ENCODE data around the gene TAF4. TPM values are rescaled to one million over a fixed set of nuclear protein-coding genes. Genes with fewer than 3 reads are reported as not detected.

Gene TAF4
- total and polyA plus RNA-seq, 2 of the 13 experiments (the other 11 are each of a cell fraction or from before 2014, with no cell fraction given): 5.9 to 12.0 TPM

GRCh38 chr20:61966492-61967244 is 99.0 kb downstream of the TAF4 start (continued):
- TF ChIP-seq TBL1XR1 (IDR thresholded peaks at IDR 0.05; ENCODE audit: borderline replicate concordance, low read length, partially characterized antibody) (no peak), ZNF18 (CRISPR knock-in tag; IDR thresholded peaks at IDR 0.05; ENCODE audit: insufficient replicate concordance) (no peak), ZNF546 (CRISPR knock-in tag; conservative IDR thresholded peaks at IDR 0.05) (peak; percentile 50; the same call in 1 of the 2 replicates), ZNF446 (CRISPR knock-in tag; IDR thresholded peaks at IDR 0.05) (no peak), ADNP (CRISPR knock-in tag; IDR thresholded peaks at IDR 0.05) (no peak), MNT (IDR thresholded peaks at IDR 0.05) (peak; percentile 83), ATF7 (IDR thresholded peaks at IDR 0.05) (no peak), ATF7 (CRISPR knock-in tag; IDR thresholded peaks at IDR 0.05) (no peak), LCORL (IDR thresholded peaks at IDR 0.05) (no peak), LCORL (CRISPR knock-in tag; IDR thresholded peaks at IDR 0.05) (no peak), ZNF232 (CRISPR knock-in tag; IDR thresholded peaks at IDR 0.05; ENCODE audit: borderline replicate concordance) (no peak), FOXP1 (IDR thresholded peaks at IDR 0.05) (no peak), FOXP1 (CRISPR knock-in tag; IDR thresholded peaks at IDR 0.05) (no peak), ZNF841 (CRISPR knock-in tag; IDR thresholded peaks at IDR 0.05; ENCODE audit: borderline replicate concordance) (no peak), EEA1 (CRISPR knock-in tag; IDR thresholded peaks at IDR 0.05; ENCODE audit: borderline replicate concordance) (peak; percentile 49; the same call in 1 of the 2 replicates), ZNF160 (CRISPR knock-in tag; IDR thresholded peaks at IDR 0.05) (no peak), ZNF207 (IDR thresholded peaks at IDR 0.05; ENCODE audit: borderline replicate concordance) (no peak), BRD4 (CRISPR knock-in tag; IDR thresholded peaks at IDR 0.05) (no peak), ZNF720 (CRISPR knock-in tag; IDR thresholded peaks at IDR 0.05) (no peak), ZC3H13 (CRISPR knock-in tag; IDR thresholded peaks at IDR 0.05) (no peak), ATF4 (CRISPR knock-in tag; IDR thresholded peaks at IDR 0.05) (no peak)
- TF ChIP-seq, protein P1, sequence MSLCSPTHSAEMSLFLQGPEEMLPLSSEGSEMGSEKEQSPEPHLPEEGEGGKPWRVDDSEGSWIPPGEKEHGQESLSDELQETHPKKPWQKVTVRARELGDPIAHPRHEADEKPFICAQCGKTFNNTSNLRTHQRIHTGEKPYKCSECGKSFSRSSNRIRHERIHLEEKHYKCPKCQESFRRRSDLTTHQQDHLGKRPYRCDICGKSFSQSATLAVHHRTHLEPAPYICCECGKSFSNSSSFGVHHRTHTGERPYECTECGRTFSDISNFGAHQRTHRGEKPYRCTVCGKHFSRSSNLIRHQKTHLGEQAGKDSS (CRISPR knock-in tag; IDR thresholded peaks at IDR 0.05; ENCODE audit: borderline replicate concordance, low read depth): no peak
- TF ChIP-seq, protein P2, sequence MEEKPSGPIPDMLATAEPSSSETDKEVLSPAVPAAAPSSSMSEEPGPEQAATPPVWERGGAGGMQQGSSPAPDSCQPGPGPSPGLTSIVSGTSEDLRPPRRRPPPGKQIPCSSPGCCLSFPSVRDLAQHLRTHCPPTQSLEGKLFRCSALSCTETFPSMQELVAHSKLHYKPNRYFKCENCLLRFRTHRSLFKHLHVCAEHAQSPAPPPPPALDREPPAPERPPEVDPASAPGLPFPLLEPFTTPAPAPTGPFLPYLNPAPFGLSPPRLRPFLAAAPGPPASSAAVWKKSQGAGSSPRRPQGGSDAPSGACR (CRISPR knock-in tag; IDR thresholded peaks at IDR 0.05): no peak
- TF ChIP-seq, protein P3, sequence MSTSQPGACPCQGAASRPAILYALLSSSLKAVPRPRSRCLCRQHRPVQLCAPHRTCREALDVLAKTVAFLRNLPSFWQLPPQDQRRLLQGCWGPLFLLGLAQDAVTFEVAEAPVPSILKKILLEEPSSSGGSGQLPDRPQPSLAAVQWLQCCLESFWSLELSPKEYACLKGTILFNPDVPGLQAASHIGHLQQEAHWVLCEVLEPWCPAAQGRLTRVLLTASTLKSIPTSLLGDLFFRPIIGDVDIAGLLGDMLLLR (CRISPR knock-in tag; IDR thresholded peaks at IDR 0.05): no peak

Data from HepG2 (cell line).